Erythroblast (primary cell): ENCODE data around the gene FAM50B.

Experiments used
- GATA1 ChIP-seq: IDR thresholded peaks from 2 replicates; pipeline ENCODE4 v1.6.1; 2011; ENCODE audit warnings: low read depth, mild to moderate bottlenecking, control low read depth, low read length, moderate library complexity
- POLR2A ChIP-seq: IDR thresholded peaks from 2 replicates; pipeline ENCODE4 v1.6.1; 2011; ENCODE audit warnings: mild to moderate bottlenecking, low read length

GRCh38 chr6:3829285-3829684 lies 19.9 kb upstream of the FAM50B start:
- TF ChIP-seq POLR2A = no peak
- no peak for TF ChIP-seq GATA1
